ENCODE results near the gene CWC22.

DNA sequence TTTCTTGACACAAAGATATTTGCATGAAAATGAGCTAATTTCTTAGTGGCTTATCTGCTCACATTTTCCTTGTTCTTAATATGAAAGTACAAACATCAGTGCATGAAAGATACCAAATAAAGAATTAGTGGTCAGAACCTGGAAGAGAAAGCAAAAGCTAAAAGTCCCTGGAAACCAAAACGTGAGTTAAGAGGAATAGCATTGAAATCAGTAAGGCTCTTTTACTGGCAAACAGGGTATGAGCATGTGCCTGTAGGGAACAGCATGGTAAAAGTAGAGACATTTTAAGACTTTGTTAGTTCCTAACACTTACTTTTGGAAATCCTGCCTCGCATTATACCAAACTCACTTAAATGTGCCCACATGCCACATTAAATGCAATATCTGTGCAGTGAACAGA is 31.9 kb upstream of the CWC22 start:
- TF ChIP-seq EZH2 (IDR thresholded peaks at IDR 0.05): no peak
- TF ChIP-seq POLR2AphosphoS5 (IDR thresholded peaks at IDR 0.05; ENCODE audit: borderline replicate concordance, low read depth, low read length): no peak
